Brain microvascular endothelial cell (primary cell): ENCODE data around the gene WDHD1.

Experiments used
- DNase-seq: peaks from one replicate; pipeline ENCODE4 v3.0.0-alpha.2; 2020
- H3K27ac ChIP-seq: fragments of 250-450 bp; sonication (Bioruptor Pico); 2 replicates; pipeline ENCODE4 v1.5.1; 2020; ENCODE audit warnings: mild to moderate bottlenecking, moderate library complexity
- H3K27me3 ChIP-seq: fragments of 250-450 bp; sonication (Bioruptor Pico); replicated peaks from 2 replicates; pipeline ENCODE4 v1.5.1; 2020; ENCODE audit warnings: mild to moderate bottlenecking
- H3K36me3 ChIP-seq: fragments of 250-450 bp; sonication (Bioruptor Pico); replicated peaks from 2 replicates; pipeline ENCODE4 v1.5.1; 2020; ENCODE audit warnings: mild to moderate bottlenecking
- H3K4me3 ChIP-seq: 2 replicates; pipeline ENCODE4 v1.5.1; 2011; ENCODE audit warnings: low read depth, mild to moderate bottlenecking, control low read depth, low read length, moderate library complexity
- in situ Hi-C: cut with HindIII; loops from 2 replicates; pipeline ENCODE4 v1.10.0; 2017; ENCODE audit warnings: low sequenced_read_pairs, low pct_ligation_motif_present
- TF ChIP-seq, protein P1 (sequence below): IDR thresholded peaks from 2 replicates; pipeline ENCODE4 v1.5.1; 2011; ENCODE audit warnings: low read depth, mild to moderate bottlenecking, moderate library complexity, low read length, control low read depth, inconsistent platforms; ENCODE audit errors: missing control alignments

Gene WDHD1

DNA sequence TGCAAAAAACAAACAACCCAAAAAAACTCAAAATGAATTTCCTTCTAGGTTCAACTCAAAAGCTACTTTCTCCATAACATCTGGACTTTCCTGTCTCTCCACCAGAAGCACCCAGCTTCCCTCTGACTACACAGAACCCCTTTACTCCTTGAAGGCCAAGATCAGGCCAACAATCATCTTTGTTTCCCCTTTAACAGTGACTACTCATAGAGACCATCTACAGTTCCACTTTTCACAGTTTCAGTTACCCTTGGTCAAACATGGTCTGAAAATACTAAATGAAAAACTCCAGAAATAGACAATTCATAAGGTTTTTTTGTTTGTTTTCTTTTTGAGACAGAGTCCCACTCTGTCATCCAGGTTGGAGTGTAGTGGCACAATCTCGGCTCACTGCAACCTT is 136.1 kb downstream of the WDHD1 start:
- H3K27me3 ChIP-seq = no peaks in the 10 kb centered on the region
- no peaks in the 10 kb centered on the region for H3K36me3 ChIP-seq
- in situ Hi-C loops = no loop called here
- TF ChIP-seq, protein P1, sequence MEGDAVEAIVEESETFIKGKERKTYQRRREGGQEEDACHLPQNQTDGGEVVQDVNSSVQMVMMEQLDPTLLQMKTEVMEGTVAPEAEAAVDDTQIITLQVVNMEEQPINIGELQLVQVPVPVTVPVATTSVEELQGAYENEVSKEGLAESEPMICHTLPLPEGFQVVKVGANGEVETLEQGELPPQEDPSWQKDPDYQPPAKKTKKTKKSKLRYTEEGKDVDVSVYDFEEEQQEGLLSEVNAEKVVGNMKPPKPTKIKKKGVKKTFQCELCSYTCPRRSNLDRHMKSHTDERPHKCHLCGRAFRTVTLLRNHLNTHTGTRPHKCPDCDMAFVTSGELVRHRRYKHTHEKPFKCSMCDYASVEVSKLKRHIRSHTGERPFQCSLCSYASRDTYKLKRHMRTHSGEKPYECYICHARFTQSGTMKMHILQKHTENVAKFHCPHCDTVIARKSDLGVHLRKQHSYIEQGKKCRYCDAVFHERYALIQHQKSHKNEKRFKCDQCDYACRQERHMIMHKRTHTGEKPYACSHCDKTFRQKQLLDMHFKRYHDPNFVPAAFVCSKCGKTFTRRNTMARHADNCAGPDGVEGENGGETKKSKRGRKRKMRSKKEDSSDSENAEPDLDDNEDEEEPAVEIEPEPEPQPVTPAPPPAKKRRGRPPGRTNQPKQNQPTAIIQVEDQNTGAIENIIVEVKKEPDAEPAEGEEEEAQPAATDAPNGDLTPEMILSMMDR = no peak
- DNase-seq = no peak
- no peak overlapping the region for H3K4me3 ChIP-seq
- no peak overlapping the region for H3K27ac ChIP-seq

DNA sequence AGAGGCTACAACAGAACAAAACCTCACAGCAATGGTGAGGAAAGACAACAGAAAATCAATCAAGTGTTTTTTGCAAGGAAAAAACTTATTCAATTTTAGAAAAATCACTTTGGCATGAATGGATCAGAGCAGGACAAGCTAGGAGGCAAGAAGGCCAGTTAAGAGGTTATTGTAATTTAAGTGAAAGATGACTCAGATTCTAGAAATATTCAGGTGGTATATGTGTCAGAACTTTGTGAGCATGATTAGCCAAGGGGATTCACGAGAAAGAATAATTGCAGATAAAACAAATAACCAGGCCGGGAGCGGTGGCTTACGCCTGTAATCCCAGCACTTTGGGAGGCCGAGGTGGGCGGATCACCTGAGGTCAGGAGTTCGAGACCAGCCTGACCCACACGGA is 137.0 kb downstream of the WDHD1 start:
- Histone ChIP-seq H3K4me3 (no peak overlapping the region), H3K27me3 (no peaks in the 10 kb centered on the region), H3K27ac (no peak overlapping the region), H3K36me3 (no peaks in the 10 kb centered on the region)
- DNase-seq = no peak
- TF ChIP-seq, protein P1 = no peak
- in situ Hi-C loops = no loop called here
